GM21367 (cell line): ENCODE results near the gene RPL13.
"Not testable (repeated sequence)": the region's sequence is repeated elsewhere in the genome, so short reads cannot be mapped to it uniquely, and the experiment has no call there.

ENCODE experiments used
- ATAC-seq: cut with Tn5 transposase; IDR thresholded peaks from one replicate; pipeline ENCODE4 v1.9.1; 2021; ENCODE audit not compliant: unreplicated experiment

The RPL13 gene

GRCh38 chr16:89562939-89563338 lies 2.5 kb downstream of the RPL13 start:
- ATAC-seq, result no peak

- ATAC-seq, result no peak
These were observed 3.3 kb downstream of the RPL13 start for GRCh38 chr16:89563639-89564392.

DNA sequence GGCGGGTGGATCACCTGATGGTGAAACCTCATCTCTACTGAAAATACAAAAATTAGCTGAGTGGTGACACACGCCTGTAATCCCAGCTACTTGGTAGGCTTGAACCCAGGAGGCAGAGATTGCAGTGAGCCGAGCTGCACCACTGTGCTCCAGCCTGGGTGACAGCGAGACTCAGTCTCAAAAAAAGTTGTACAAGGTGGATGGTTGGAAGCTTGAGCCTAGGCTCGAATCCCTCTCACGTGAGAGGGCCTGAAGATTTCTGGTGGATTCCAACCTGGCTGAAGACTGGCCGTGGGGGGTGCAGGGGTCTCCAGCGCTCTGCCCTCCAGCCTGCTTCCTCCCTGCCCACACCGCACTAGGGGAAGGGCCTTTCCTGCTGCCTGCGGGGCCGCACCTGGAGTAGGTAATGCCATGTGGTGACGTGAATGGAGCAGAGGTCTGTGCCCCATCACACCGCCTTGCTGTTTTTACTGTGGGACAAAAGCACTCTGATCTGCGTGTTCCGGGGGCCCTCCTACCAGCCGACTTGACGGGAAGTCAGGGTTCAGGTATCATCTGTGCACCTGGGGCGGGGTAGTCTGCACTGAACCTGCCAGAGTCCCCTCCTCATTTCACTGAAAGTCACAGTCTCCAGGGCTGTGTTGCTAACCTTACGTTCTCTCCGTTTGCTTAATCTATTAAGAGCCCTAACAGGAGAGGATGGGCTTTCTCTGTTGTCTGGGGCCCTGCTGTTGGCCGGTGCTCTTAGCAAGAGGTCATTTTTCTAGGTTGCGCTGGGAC lies 4.2 kb downstream of the RPL13 start:
- no peak for ATAC-seq

DNA sequence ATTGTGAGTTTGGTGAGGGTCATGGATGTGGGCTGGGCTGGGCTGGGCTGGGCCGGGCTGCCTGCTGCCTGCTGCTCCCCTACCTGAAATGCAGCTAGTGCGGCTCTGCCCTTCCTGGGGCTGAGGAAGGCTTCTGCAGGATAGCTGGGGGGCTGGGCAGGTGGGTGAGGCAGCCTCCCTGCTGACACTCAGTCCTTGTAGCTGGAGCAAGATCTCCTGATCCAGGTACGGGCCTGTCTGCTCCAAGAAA lies 4.7 kb downstream of the RPL13 start:
- no peak for ATAC-seq

- ATAC-seq, result no peak
These were observed 5.3 kb downstream of the RPL13 start for GRCh38 chr16:89565506-89566372.

DNA sequence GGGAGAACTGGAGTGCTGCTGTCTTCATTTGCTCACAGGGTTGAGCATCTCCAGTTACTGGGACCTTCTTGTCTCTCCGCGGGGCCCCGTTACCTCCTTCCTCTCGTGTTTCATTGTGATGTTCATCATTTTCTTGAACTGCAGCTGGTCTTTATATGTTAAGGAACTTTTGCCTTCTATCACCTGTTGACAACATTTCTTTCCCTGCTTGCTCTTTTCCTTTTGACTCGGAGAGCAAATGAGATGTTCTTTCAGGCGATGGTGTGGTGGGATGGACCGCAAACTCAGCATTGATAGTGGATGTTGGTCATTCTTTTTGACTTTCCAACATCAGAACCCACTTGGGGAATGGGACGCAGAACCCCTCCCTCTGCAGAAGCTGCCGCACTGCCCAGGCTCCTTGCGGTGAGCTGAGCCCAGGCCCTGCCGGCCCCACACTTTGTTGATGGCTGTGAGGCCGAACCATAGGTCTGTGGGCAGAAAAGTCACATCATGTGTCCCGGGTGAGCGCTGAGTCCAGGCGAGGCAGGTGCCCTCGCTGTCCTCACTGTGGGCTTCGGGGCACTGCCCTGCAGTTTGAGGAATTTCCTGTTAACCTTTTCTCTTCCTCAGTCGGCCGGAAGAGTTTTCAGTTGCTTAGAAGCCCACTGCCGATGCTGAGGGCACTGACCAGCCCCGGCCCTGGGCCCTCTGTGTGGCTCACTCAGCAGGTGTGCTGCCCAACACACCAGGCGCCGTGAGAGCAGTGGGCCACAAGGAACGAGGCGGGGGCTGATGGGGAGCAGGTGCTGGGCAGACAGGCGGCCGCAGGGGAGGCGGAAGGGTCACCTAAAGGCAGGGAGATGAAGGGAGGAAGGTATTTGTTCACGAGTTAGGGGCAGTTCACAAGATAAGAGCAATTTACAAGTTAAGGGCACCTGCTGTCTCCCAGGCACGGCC lies 7.4 kb downstream of the RPL13 start:
- no peak for ATAC-seq

DNA sequence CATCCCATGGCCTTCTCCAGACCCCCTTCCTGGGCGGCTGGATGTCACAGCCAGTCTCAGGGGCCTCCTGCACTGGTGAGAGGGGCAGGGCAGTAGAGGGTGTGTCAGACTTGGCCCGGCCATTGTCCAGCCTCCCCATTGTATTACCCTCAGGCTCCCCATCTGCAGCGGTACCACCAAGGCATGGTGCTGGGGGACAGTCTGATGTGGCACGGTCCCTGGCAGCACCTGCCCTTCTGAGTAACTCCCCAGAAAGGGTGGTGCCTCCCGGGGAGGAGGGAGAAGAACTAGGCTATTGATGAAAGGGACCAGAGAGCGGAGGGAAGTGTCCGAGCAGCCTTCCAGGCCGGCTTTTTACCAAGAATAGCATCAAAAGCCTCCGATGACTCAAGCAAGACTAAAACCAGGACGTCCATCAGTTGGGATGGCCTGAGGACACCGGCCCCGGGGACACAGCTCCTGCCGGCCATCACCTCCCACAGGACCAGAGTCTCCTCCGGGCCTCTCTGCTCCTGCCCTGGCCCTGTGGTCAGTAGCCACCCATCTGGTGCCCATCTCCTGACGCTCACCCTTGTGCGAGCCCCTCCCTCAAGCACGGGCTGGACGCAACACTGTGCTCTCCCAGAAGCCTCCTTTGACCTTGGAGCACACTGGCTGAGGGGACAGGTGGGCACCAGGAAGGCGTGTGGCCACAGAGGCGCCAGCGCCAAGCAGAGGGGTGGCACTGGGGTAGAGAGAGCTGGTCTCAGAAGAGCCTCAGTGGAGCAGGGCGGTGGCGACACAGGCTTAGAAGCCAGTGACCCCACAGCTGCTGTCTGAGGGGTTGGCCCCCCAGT lies 9.2 kb downstream of the RPL13 start:
- ATAC-seq, result no peak

DNA sequence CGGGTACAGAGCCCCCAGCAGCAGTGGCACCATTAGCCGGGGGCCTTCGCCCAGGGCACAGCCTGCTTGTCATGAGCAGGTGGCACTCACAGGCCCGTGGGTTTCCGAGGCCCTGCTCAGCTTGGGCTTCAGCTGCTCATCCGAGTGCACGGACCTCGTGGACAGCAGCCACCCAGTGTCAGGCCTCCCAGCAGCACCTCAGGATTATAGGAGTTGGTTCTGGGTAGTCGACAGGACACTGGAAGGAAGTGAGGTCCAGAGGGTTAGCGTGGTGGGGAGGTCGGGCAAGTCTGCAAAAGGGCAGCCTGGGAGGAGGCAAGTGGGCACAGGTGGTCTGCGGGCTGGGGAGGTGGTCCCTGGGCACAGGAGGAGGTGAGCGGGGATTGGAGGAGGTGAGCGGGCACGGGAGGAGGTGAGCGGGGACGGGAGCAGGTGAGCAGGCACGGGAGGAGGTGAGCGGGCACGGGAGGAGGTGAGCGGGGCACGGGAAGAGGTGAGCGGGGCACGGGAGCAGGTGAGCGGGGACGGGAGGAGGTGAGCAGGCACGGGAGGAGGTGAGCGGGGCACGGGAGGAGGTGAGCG lies 10.0 kb downstream of the RPL13 start:
- no peak for ATAC-seq

GRCh38 chr16:89570983-89571598 lies 10.6 kb downstream of the RPL13 start:
- ATAC-seq, result not testable (repeated sequence)

GRCh38 chr16:89571636-89572035 lies 11.2 kb downstream of the RPL13 start:
- no peak for ATAC-seq

DNA sequence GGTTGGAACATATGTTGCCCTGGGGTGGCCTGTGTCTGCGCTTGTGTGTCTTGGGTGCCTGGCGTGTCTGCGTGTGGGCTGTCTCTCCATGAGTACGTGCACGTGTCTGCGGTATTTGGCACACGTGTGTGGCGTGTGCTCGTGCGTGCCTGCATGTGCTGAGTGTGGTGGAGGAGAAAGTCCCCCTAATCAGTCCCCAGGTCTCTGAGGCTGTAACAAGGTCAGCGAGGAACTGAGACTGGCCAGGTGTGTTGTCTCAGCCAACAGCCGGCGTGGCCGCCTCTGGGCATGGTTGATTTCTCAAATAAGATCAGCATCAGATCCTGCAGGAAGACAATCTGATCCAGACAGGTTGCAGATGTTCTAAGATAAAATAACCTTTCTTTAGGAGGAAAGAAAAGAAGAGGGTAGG lies 11.6 kb downstream of the RPL13 start:
- ATAC-seq, result no peak

DNA sequence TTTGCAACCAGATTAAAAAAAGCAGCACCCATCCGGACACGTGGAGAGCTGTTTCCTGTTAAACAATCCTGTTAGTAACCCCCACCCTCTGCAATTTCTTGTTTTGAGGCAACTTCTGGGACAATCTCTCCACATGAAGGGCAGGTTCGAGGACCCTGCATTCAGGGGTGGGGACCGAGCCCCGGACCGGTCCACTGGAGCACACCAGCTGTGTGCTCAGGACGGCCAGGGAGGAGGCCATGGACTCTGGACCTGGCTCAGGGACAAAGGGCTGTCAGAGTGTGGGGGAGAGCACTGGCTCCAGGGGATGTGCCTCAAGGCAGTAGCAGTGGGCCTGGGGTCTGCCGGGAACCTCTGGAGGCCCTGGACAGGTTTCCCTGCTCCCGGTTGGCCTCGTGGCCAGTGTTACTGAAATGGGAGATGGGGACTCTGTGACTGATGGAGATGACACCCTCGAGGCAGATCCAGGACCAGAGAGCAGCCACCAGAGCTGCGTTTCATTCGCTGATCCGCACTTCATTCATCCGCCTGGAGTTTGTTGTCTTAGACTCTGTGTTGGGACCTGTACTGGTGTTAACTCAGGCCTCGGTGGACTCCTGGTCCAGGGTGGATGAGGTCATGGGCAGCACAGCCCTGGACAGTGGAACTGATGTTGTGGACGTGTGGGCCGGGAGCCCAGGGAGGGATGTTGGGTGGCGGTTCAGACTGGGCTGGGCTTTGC lies 12.2 kb downstream of the RPL13 start:
- no peak for ATAC-seq

DNA sequence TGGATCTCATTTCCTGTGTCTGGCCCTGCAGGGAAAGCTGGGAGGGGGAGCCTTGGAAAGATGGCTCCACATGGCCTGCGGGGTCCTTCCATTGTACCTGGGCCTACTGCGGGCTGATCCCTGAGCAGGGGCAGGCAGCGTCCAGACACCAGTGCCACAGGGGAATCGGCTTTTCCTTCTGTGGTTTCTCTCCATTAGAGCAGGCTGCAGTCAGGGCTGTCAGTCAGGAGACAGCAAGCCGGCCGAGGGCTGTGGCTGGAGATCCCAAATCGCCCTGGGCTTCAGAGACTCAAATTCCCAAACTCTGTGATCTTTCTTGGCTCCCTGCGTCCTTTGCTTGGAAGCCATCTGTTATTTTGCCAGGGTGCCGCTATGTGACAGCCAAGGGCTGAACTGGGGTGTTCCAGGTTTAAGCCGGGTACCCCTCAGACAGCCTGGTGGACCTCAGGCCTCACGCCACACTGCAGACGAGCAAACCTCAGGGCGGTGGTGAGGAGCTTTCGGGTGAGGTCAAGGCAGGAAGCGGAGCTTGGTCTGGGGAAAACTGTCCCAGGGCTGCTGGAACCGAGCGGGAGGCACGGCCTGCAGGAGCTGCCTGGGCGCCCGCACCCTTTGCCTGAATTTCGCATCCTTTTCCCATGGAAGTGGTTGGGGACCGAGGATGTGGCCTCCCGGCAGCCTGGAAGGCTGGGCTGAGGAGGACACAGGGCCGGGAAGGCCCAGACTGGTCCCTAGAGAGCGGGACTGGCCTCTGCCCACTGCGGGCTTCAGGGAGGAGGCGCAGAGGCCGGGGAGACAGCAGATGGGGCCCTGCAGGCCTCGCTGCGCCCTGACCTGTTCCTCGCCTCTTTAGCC lies 13.6 kb downstream of the RPL13 start:
- no peak for ATAC-seq

DNA sequence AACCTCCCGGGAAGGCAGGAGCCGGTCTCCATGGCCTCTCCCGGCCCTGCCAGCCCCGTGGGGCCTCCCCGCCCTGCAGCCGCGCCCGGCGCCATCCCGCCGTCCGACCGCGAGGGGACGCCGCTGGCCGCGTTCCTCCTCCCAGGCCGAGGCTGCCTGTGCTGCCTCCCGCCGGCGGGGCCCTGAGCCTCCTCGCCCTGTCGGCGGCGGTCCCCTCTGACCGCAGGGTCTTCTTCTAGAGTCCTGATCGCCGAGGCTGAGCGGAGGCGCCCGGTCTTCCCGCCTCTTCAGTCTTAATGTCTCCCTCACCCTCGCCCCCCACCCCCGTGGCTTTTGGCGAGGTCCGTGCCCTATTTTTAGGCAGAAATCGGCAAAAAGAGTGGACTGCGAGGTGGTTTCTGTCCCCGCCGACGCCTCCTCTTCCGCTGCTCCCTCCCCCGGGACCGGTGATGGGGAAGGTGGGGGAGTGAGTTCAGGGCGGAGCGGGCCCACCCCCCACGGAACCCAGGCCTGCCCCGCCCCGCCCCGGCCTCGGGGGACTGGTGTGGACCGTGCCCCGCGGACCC lies 14.3 kb downstream of the RPL13 start:
- ATAC-seq, result no peak

GRCh38 chr16:89575247-89576152 lies 15.0 kb downstream of the RPL13 start, which contains the start of gene CPNE7:
Gene CPNE7, plus strand, starts transcription at chr16:89575758. Its CDS starts 140 bp downstream, at chr16:89575898.
- no peak for ATAC-seq
